B cell (primary cell): Measurements from ENCODE around the gene CST7.

Source experiments
- EZH2 ChIP-seq: IDR thresholded peaks from 2 replicates; pipeline ENCODE4 v1.6.1; 2012; ENCODE audit warnings: borderline replicate concordance, low read depth, mild to moderate bottlenecking, moderate library complexity, low read length; ENCODE audit not compliant: insufficient read depth, poor library complexity, severe bottlenecking
- TF ChIP-seq, protein P1 (sequence below): fragments of 200-600 bp; IDR thresholded peaks from one replicate; pipeline ENCODE4 v1.8.0; 2022; ENCODE audit warnings: antibody characterized with exemption, mild to moderate bottlenecking

DNA sequence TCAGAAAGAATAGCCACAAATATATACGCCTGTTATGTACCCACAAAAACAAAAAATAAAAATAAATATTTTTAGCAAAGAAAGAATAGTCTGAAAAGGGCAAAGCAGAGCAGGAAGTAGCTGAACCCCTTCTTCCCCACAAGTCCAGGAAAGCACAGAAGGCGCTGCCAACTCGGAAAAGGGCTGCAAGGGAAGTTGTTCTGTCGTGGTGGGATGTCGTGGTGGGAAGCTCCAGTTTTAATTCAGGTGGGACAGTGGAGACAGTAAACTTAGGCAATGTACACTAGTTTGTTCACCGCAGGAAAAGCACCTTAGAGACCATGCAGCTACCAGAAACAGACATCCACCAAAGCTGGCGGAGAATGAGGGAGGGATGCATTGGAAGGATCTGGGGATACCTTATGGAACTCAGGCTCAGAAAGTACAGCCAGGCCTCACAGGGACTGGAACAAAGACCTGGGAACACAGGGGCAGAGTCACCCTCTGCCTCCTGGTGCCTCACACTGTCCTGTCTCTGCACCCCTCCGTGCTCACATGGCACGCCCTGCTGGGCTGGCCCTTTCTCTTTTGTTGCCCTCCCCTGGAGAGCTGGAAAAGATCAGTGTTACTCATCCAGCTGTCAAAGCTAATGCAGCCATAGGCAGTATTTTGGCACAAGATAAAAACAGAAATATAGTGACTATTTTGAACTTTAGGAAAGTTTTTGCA is 46.8 kb downstream of the CST7 start:
- TF ChIP-seq, protein P1, sequence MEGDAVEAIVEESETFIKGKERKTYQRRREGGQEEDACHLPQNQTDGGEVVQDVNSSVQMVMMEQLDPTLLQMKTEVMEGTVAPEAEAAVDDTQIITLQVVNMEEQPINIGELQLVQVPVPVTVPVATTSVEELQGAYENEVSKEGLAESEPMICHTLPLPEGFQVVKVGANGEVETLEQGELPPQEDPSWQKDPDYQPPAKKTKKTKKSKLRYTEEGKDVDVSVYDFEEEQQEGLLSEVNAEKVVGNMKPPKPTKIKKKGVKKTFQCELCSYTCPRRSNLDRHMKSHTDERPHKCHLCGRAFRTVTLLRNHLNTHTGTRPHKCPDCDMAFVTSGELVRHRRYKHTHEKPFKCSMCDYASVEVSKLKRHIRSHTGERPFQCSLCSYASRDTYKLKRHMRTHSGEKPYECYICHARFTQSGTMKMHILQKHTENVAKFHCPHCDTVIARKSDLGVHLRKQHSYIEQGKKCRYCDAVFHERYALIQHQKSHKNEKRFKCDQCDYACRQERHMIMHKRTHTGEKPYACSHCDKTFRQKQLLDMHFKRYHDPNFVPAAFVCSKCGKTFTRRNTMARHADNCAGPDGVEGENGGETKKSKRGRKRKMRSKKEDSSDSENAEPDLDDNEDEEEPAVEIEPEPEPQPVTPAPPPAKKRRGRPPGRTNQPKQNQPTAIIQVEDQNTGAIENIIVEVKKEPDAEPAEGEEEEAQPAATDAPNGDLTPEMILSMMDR, result no peak
- TF ChIP-seq EZH2, result no peak
